ENCODE data around the gene AKIRIN2. TPM values are rescaled to one million over a fixed set of nuclear protein-coding genes. Genes with fewer than 3 reads are reported as not detected.
A peak's percentile ranks its signal among the peaks of the same experiment; 100 is the strongest.

The AKIRIN2 gene
- total and polyA plus RNA-seq, 9 of the 15 experiments (the other 6 are each of a cell fraction or from before 2014, with no cell fraction given): 5.8 to 63.9 (median 28.1) TPM

DNA sequence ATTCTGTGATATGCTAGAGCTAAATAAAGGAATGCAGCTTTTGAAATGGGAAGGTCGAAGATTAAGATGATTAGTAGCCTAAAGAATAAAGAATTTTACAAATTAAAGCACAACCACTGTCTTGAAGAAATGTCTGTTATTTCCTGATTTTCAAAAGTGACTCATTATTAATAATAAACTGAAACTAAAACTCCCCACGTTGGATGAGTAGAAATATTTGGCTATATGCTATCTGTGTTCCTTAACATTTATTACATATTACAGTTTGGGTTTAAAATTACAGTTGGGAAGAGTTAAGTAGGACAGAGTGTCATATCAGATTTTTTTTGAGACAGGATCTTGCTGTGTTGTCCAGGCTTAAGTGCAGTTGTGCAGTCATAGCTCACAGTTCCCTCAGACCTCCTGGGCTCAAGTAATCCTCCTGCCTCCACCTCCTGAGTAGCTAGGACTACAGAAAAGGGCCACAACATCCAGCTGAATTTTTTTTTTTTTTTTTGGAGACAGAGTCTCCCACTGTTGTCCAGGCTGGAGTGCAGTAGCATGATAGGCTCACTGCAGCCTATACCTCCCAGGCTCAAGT, 47.1 kb downstream of the AKIRIN2 start:
- intact Hi-C loops (cut with micrococcal nuclease): no loop called here
- H3K4me2 ChIP-seq (ENCODE audit: insufficient read depth, low read length): no peak overlapping the region
- H3K9me3 ChIP-seq (replicated peaks; ENCODE audit: control insufficient read depth, insufficient read depth, low read depth, low read length): no peaks in the 10 kb centered on the region
- in situ Hi-C loops (cut with MboI): no loop called here
- no peak for DNase-seq (ENCODE audit: extremely low read depth in 1 of 4, low spot score in 3 of 4)
- no peak overlapping the region for H2AFZ ChIP-seq (ENCODE audit: low read depth, low read length)
- no peaks in the 10 kb centered on the region for H3K27me3 ChIP-seq (ENCODE audit: control insufficient read depth in 2 of 2, insufficient read depth in 2 of 2, low read length in 2 of 2)
- ATAC-seq: no peak
- H3K4me1 ChIP-seq (replicated peaks in 1 of 2; ENCODE audit: control insufficient read depth in 2 of 2, insufficient read depth in 2 of 2, low read length in 2 of 2): no peaks in the 10 kb centered on the region
- no peak overlapping the region for H3K9ac ChIP-seq (ENCODE audit: insufficient read depth in 1 of 2, low read depth in 2 of 2, low read length in 2 of 2)
- FAIRE-seq: no peak
- ChIA-PET POLR2A (interaction anchor here (0.7 kb wide), 1 partner anchor 18 kb away, joined by 3 read pairs; no protein-coding TSS in a partner anchor), CTCF (ENCODE audit: low intra/inter-chr PET ratio) (interaction anchor here (0.6 kb wide), 1 partner anchor 163 kb away, joined by 3 read pairs; no protein-coding TSS in a partner anchor)
- H4K20me1 ChIP-seq (replicated peaks; ENCODE audit: control insufficient read depth, insufficient read depth, low read length): no peaks in the 10 kb centered on the region
- no TSS peak for BruUV-seq (replicated peaks)
- WGBS (ENCODE audit: insufficient coverage, low coverage, missing lambda C conversion rate): 82% methylated on average over 2 of the region's 2 CpGs
- TF ChIP-seq ZNF121 (CRISPR knock-in tag; conservative IDR thresholded peaks at IDR 0.05): peak; percentile 92
- peak; percentile 65 for TF ChIP-seq RBM25 (IDR thresholded peaks at IDR 0.05; ENCODE audit: low read depth, low read length, severe bottlenecking)
- no peak for TF ChIP-seq ZNF324 (CRISPR knock-in tag; IDR thresholded peaks at IDR 0.05)
- TF ChIP-seq, protein P1, sequence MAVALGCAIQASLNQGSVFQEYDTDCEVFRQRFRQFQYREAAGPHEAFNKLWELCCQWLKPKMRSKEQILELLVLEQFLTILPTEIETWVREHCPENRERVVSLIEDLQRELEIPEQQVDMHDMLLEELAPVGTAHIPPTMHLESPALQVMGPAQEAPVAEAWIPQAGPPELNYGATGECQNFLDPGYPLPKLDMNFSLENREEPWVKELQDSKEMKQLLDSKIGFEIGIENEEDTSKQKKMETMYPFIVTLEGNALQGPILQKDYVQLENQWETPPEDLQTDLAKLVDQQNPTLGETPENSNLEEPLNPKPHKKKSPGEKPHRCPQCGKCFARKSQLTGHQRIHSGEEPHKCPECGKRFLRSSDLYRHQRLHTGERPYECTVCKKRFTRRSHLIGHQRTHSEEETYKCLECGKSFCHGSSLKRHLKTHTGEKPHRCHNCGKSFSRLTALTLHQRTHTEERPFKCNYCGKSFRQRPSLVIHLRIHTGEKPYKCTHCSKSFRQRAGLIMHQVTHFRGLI (CRISPR knock-in tag; IDR thresholded peaks at IDR 0.05): no peak
- no peak overlapping the region for H3K4me3 ChIP-seq
- H3K79me2 ChIP-seq (ENCODE audit: control insufficient read depth, insufficient read depth, low read length): no peaks in the 10 kb centered on the region
- H3K27ac ChIP-seq (ENCODE audit: extremely low read depth, low read depth, low read length): no peak overlapping the region
- no peaks in the 10 kb centered on the region for H3K9me1 ChIP-seq (ENCODE audit: control insufficient read depth, insufficient read depth, low read length)
- peaks cover 61% of the 10 kb centered on the region; the same call in 2 of the 3 replicates for H3K36me3 ChIP-seq (ENCODE audit: control insufficient read depth, insufficient read depth, low read length)
